Brain microvascular endothelial cell (primary cell): ENCODE measurements around the gene JAM3.

Experiments
- DNase-seq: peaks from one replicate; pipeline ENCODE4 v3.0.0-alpha.2; 2020
- H3K27ac ChIP-seq: fragments of 250-450 bp; sonication (Bioruptor Pico); 2 replicates; pipeline ENCODE4 v1.5.1; 2020; ENCODE audit warnings: mild to moderate bottlenecking, moderate library complexity
- H3K27me3 ChIP-seq: fragments of 250-450 bp; sonication (Bioruptor Pico); replicated peaks from 2 replicates; pipeline ENCODE4 v1.5.1; 2020; ENCODE audit warnings: mild to moderate bottlenecking
- H3K36me3 ChIP-seq: fragments of 250-450 bp; sonication (Bioruptor Pico); replicated peaks from 2 replicates; pipeline ENCODE4 v1.5.1; 2020; ENCODE audit warnings: mild to moderate bottlenecking
- H3K4me3 ChIP-seq: 2 replicates; pipeline ENCODE4 v1.5.1; 2011; ENCODE audit warnings: low read depth, mild to moderate bottlenecking, control low read depth, low read length, moderate library complexity
- CTCF ChIP-seq: IDR thresholded peaks from 2 replicates; pipeline ENCODE4 v1.5.1; 2011; ENCODE audit warnings: low read depth, mild to moderate bottlenecking, moderate library complexity, low read length, control low read depth, inconsistent platforms; ENCODE audit errors: missing control alignments
- in situ Hi-C: cut with HindIII; loops from 2 replicates; pipeline ENCODE4 v1.10.0; 2017; ENCODE audit warnings: low sequenced_read_pairs, low pct_ligation_motif_present

JAM3 gene

GRCh38 chr11:134062265-134063123 lies 6.4 kb upstream of the JAM3 start:
- in situ Hi-C loops, result no loop called here
- TF ChIP-seq CTCF, result no peak
- H3K27ac ChIP-seq, result no peak overlapping the region
- H3K36me3 ChIP-seq, result no peaks in the 10 kb centered on the region
- no peak overlapping the region for H3K4me3 ChIP-seq
- no peak for DNase-seq
- H3K27me3 ChIP-seq, result no peaks in the 10 kb centered on the region

DNA sequence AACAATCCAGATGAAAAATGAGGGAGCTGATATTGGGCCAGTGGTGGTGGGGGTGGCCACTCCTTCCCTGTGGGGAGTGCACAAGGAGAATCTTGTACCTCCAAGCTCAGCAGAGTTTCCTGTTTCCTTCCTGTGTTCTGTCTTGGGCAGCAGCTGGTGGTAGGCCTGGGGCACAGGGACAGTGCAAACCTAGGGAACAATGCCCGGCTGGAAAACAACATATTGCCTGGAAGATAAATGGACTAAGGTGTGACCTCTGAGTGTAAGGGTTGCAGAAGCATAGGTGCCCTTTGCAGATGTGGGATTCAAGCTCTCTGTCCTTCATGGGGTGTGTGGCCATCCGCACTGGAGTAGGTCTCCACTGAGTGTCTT lies 5.8 kb upstream of the JAM3 start:
- Histone ChIP-seq H3K4me3 (no peak overlapping the region), H3K36me3 (no peaks in the 10 kb centered on the region), H3K27ac (no peak overlapping the region), H3K27me3 (no peaks in the 10 kb centered on the region)
- DNase-seq, result no peak
- in situ Hi-C loops, result no loop called here
- TF ChIP-seq CTCF, result no peak

- TF ChIP-seq CTCF, result no peak
- Histone ChIP-seq H3K27ac (no peak overlapping the region), H3K27me3 (no peaks in the 10 kb centered on the region), H3K36me3 (no peaks in the 10 kb centered on the region), H3K4me3 (no peak overlapping the region)
- in situ Hi-C loops, result no loop called here
- no peak for DNase-seq
Measured at GRCh38 chr11:134063991-134064747, 4.7 kb upstream of the JAM3 start.

DNA sequence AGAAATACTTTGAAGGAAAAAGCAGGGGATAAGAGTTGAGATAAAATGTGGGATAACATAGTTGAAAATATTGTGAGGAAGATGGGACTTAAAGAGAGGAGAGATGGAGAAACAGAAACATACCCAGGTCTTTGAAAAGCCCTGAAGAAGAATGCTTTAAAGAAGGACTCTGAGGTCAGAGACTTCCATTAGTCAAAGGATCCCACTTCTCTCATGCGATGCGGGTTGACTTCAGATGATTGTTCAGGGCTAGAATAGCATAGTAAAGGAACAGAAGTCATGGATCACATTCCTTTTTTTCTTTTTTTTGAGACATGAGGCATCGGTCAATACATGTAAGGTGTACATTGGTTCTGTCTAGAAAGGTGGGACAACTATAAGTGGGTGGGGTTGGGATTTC lies 3.5 kb upstream of the JAM3 start:
- no peak overlapping the region for H3K4me3 ChIP-seq
- TF ChIP-seq CTCF, result no peak
- DNase-seq, result no peak
- no peak overlapping the region for H3K27ac ChIP-seq
- H3K36me3 ChIP-seq, result no peaks in the 10 kb centered on the region
- H3K27me3 ChIP-seq, result no peaks in the 10 kb centered on the region
- in situ Hi-C loops, result no loop called here

DNA sequence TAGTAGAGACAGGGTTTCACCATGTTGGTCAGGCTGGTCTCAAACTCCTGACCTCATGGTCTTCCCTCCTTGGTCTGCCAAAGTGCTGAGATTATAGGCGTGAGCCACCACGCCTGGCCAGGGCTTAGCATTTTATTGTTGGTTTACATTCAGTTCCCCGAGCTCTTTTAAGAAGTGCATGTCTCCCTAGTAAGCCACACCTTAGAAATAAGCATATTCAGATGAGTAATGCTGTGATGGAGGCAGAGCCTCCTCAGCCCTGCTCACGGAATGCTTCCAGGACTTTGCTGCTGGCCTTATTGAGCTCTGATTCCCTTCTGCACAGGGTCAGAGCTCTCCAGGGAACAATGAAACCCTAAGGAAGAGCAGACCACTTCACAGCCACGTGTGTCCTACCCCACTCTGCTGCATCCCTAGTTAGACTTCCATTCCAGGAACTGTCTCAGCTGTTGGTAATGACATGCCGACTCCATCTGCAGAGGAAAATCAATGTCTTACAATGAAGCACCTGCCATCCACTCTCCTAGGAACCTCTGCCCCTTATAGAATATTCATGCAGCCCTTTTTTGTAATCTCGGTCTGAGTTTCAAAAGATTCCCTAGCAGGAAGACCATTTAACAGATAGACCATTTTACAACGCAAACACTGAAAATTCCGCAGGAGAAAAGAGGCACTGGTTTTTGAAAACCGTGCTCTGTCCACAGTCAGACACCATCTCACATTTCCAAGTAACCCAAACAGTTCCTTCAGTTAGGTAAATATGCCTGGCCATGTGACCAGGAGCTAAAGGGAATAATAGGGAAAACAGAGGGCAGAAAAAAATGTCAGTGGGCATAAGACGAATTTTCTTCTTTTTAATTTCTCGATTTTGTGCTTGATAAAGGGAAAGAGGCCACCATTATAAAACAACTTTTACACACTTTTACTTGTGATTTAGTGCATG lies 1.7 kb upstream of the JAM3 start:
- Histone ChIP-seq H3K36me3 (no peaks in the 10 kb centered on the region), H3K27me3 (no peaks in the 10 kb centered on the region), H3K4me3 (no peak overlapping the region), H3K27ac (no peak overlapping the region)
- no peak for TF ChIP-seq CTCF
- no peak for DNase-seq
- in situ Hi-C loops, result no loop called here
